OCI-LY7 (cell line): ENCODE data around the gene PRKCA. TPM values are rescaled to one million over a fixed set of nuclear protein-coding genes. Genes with fewer than 3 reads are reported as not detected.

ENCODE experiments used
- BruUV-seq: library from RNA; stranded (reverse); fragments of 400-500 nt; replicated peaks from 2 replicates; lab custom pipeline; 2021; lab: Mats Ljungman, UMichigan
- CTCF ChIA-PET: fragments of 300-600 bp; sonication (Branson Sonifier 250); formaldehyde crosslinking; loops from one replicate; lab custom pipeline; 2022; ENCODE audit warnings: antibody characterized with exemption; ENCODE audit not compliant: unreplicated experiment; lab: Charles Lee
- POLR2A ChIA-PET: fragments of 300-600 bp; sonication (Branson Sonifier 250); formaldehyde crosslinking; loops from one replicate; lab custom pipeline; 2022; ENCODE audit warnings: antibody characterized with exemption; lab: Charles Lee
- DNase-seq: peaks from one replicate; pipeline ENCODE4 v3.0.0-alpha.2; 2015; ENCODE audit warnings: low spot score
- H2AFZ ChIP-seq: fragments of 200-600 bp; sonication (generic), shearing (Covaris generic); 2 replicates; pipeline ENCODE4 v1.6.1; 2014; ENCODE audit warnings: mild to moderate bottlenecking, antibody characterized with exemption, low read length, moderate library complexity
- H3K27ac ChIP-seq: fragments of 200-600 bp; sonication (generic); 2 replicates; pipeline ENCODE4 v1.5.1; 2014; ENCODE audit warnings: mixed run types, low read depth, mild to moderate bottlenecking, moderate library complexity, low read length, inconsistent platforms; ENCODE audit not compliant: poor library complexity, severe bottlenecking
- H3K36me3 ChIP-seq: fragments of 200-600 bp; sonication (generic); 2 replicates; pipeline ENCODE4 v1.6.1; 2014; ENCODE audit warnings: mild to moderate bottlenecking, antibody characterized with exemption, low read length, moderate library complexity, mixed read lengths; ENCODE audit not compliant: insufficient read depth
- H3K4me1 ChIP-seq: fragments of 200-600 bp; sonication (generic); 2 replicates; pipeline ENCODE4 v1.5.1; 2014; ENCODE audit warnings: mild to moderate bottlenecking, low read length; ENCODE audit not compliant: insufficient read depth, poor library complexity, severe bottlenecking
- H3K4me2 ChIP-seq: fragments of 200-600 bp; sonication (generic); 2 replicates; pipeline ENCODE4 v1.6.1; 2014; ENCODE audit warnings: mild to moderate bottlenecking, low read length
- H3K4me3 ChIP-seq: fragments of 200-600 bp; sonication (generic); 2 replicates; pipeline ENCODE4 v1.5.1; 2014; ENCODE audit warnings: mild to moderate bottlenecking, low read depth, low read length; ENCODE audit not compliant: poor library complexity, severe bottlenecking
- H3K79me2 ChIP-seq: fragments of 200-600 bp; sonication (generic); 2 replicates; pipeline ENCODE4 v1.6.1; 2016; ENCODE audit warnings: low read depth, mild to moderate bottlenecking, low read length, moderate library complexity, mixed read lengths; ENCODE audit not compliant: insufficient read depth
- H3K9me2 ChIP-seq: fragments of 200-600 bp; sonication (generic); 2 replicates; pipeline ENCODE4 v1.6.1; 2016; ENCODE audit warnings: mild to moderate bottlenecking, low read length, mixed read lengths; ENCODE audit not compliant: insufficient read depth
- H3K9me3 ChIP-seq: fragments of 200-600 bp; sonication (generic); 2 replicates; pipeline ENCODE4 v1.6.1; 2014; ENCODE audit warnings: mild to moderate bottlenecking, mixed run types, low read length, mixed read lengths
- H4K20me1 ChIP-seq: fragments of 200-600 bp; sonication (generic); 2 replicates; pipeline ENCODE4 v1.6.1; 2014; ENCODE audit warnings: mild to moderate bottlenecking, antibody characterized with exemption, low read length, moderate library complexity, mixed read lengths; ENCODE audit not compliant: insufficient read depth
- CTCF ChIP-seq: fragments of 200-600 bp; sonication (generic); conservative IDR thresholded peaks from 2 replicates; pipeline ENCODE4 v1.5.1; 2014; ENCODE audit warnings: mild to moderate bottlenecking, antibody characterized with exemption, low read length, moderate library complexity, mixed read lengths
- EZH2phosphoT487 ChIP-seq: fragments of 200-600 bp; sonication (generic); IDR thresholded peaks from 2 replicates; pipeline ENCODE4 v1.6.1; 2018; ENCODE audit warnings: low read depth, borderline replicate concordance, mild to moderate bottlenecking, mixed run types, antibody characterized with exemption, low read length, moderate library complexity, mixed read lengths
- intact Hi-C: fragments of 100-400 bp; cut with micrococcal nuclease; formaldehyde crosslinking; loops from one replicate; pipeline ENCODE4 v1.10.0; 2022; ENCODE audit not compliant: unreplicated experiment
- total RNA-seq, 2 experiments: library from RNA; depleted of rRNA in 1 of 2; stranded (reverse); fragments of >200 nt in 1 of 2; shearing (Covaris generic) in 1 of 2; gene quantifications; 2 replicates each; pipeline ENCODE4 v1.2.3, GENCODE V29; 2014 to 2022

Gene PRKCA
- total RNA-seq, 2 experiments from 2014 or later: 6.6 to 32.1 TPM

- no peak for DNase-seq
- H4K20me1 ChIP-seq: no peaks in the 10 kb centered on the region
- intact Hi-C loops: no loop called here
- ChIA-PET POLR2A (interaction anchor here (1.5 kb wide), 2 partner anchors 36 to 38 kb away, joined by 3 to 4 read pairs; no protein-coding TSS in a partner anchor), CTCF (no interaction called here)
- H3K4me3 ChIP-seq: no peak overlapping the region
- no peak overlapping the region for H3K27ac ChIP-seq
- H3K4me1 ChIP-seq: peaks cover 59% of the 10 kb centered on the region
- H3K79me2 ChIP-seq: no peaks in the 10 kb centered on the region
- no peaks in the 10 kb centered on the region for H3K9me2 ChIP-seq
- H3K36me3 ChIP-seq: no peaks in the 10 kb centered on the region
- no peak for TF ChIP-seq EZH2phosphoT487
- TF ChIP-seq CTCF: no peak
- H3K4me2 ChIP-seq: no peak overlapping the region
- H2AFZ ChIP-seq: no peak overlapping the region
- no TSS peak for BruUV-seq
- H3K9me3 ChIP-seq: no peaks in the 10 kb centered on the region
Measured at GRCh38 chr17:66812571-66812970, 510.2 kb downstream of the PRKCA start.

- CTCF ChIA-PET: interaction anchor here (0.6 kb wide), 1 partner anchor 85 kb away, joined by 4 read pairs; no protein-coding TSS in a partner anchor
- intact Hi-C loops: no loop called here
- no TSS peak for BruUV-seq
Measured at GRCh38 chr17:66813296-66813695, 510.9 kb downstream of the PRKCA start.

More at GRCh38 chr17:66813296-66813695, 510.9 kb downstream of the PRKCA start:
- Histone ChIP-seq H3K4me2 (no peak overlapping the region), H3K9me3 (no peaks in the 10 kb centered on the region), H3K9me2 (no peaks in the 10 kb centered on the region), H3K4me3 (no peak overlapping the region), H3K4me1 (peaks cover 52% of the 10 kb centered on the region), H4K20me1 (no peaks in the 10 kb centered on the region), H2AFZ (no peak overlapping the region), H3K79me2 (no peaks in the 10 kb centered on the region), H3K27ac (no peak overlapping the region), H3K36me3 (no peaks in the 10 kb centered on the region)
- no peak for TF ChIP-seq EZH2phosphoT487
- TF ChIP-seq CTCF: no peak
- POLR2A ChIA-PET: interaction anchor here (0.6 to 1.5 kb wide), 5 partner anchors 19 to 70 kb away, joined by 3 to 4 read pairs (median 3); no protein-coding TSS in a partner anchor
- no peak for DNase-seq
